GM18867 (cell line): ENCODE measurements around the gene PDIA4.
"Not testable (repeated sequence)": the region's sequence is repeated elsewhere in the genome, so short reads cannot be mapped to it uniquely, and the experiment has no call there.

ENCODE experiments used
- ATAC-seq: cut with Tn5 transposase; IDR thresholded peaks from one replicate; pipeline ENCODE4 v1.9.1; 2021; ENCODE audit warnings: mild to moderate bottlenecking, moderate library complexity; ENCODE audit not compliant: unreplicated experiment

Gene PDIA4

GRCh38 chr7:149038641-149039040, 10.3 kb upstream of the PDIA4 start:
- ATAC-seq = not testable (repeated sequence)

- ATAC-seq = no peak
These were observed 8.4 kb upstream of the PDIA4 start for GRCh38 chr7:149036676-149037075.

GRCh38 chr7:149031353-149031910, 3.1 kb upstream of the PDIA4 start:
- ATAC-seq = no peak

GRCh38 chr7:149030439-149030838, 2.1 kb upstream of the PDIA4 start:
- ATAC-seq = not testable (repeated sequence)

- no peak for ATAC-seq
These were observed 527 bp downstream of the PDIA4 start for GRCh38 chr7:149027611-149028345.

- ATAC-seq = no peak
These were observed 1.2 kb downstream of the PDIA4 start for GRCh38 chr7:149027055-149027454.

- no peak for ATAC-seq
These were observed 4.6 kb downstream of the PDIA4 start for GRCh38 chr7:149023662-149024061.

GRCh38 chr7:149022756-149023360, 5.4 kb downstream of the PDIA4 start:
- ATAC-seq = no peak

GRCh38 chr7:149021725-149022062, 6.6 kb downstream of the PDIA4 start:
- no peak for ATAC-seq

- no peak for ATAC-seq
These were observed 7.8 kb downstream of the PDIA4 start for GRCh38 chr7:149020483-149020882.

GRCh38 chr7:149016876-149017275, 11.4 kb downstream of the PDIA4 start:
- no peak for ATAC-seq

- ATAC-seq = no peak
These were observed 14.0 kb downstream of the PDIA4 start for GRCh38 chr7:149014309-149014708.

GRCh38 chr7:149013876-149014275, 14.4 kb downstream of the PDIA4 start:
- no peak for ATAC-seq

GRCh38 chr7:149012730-149013129, 15.6 kb downstream of the PDIA4 start:
- ATAC-seq = not testable (repeated sequence)

- ATAC-seq = no peak
These were observed 16.8 kb downstream of the PDIA4 start for GRCh38 chr7:149011491-149011890.

GRCh38 chr7:149010451-149010850, 17.9 kb downstream of the PDIA4 start:
- no peak for ATAC-seq

- ATAC-seq = no peak
These were observed 18.8 kb downstream of the PDIA4 start for GRCh38 chr7:149009527-149009926.

GRCh38 chr7:149007611-149008010, 20.7 kb downstream of the PDIA4 start:
- ATAC-seq = no peak

GRCh38 chr7:149007146-149007545, 21.2 kb downstream of the PDIA4 start:
- no peak for ATAC-seq

- ATAC-seq = peak; percentile 4
These were observed 22.0 kb downstream of the PDIA4 start for GRCh38 chr7:149006345-149006725.

GRCh38 chr7:149005427-149006344, 22.6 kb downstream of the PDIA4 start:
- ATAC-seq = peak; percentile 67
